ENCODE data around the gene PI4KA. TPM values are rescaled to one million over a fixed set of nuclear protein-coding genes. Genes with fewer than 3 reads are reported as not detected.
"Not testable (repeated sequence)": the region's sequence is repeated elsewhere in the genome, so short reads cannot be mapped to it uniquely, and the experiment has no call there.

Gene PI4KA
- total and polyA plus RNA-seq, 5 donors from 2014 or later, result 38.9 to 182 (median 44.5) TPM

- not testable (repeated sequence) for H3K4me1 Mint-ChIP-seq; H3K9me3 ChIP-seq (ENCODE audit: control insufficient read depth in 2 of 2, low read length in 2 of 2); DNase-seq; H3K4me3 ChIP-seq (ENCODE audit: low read depth, low read length); H3K9me3 Mint-ChIP-seq; H3K36me3 Mint-ChIP-seq; H3K27ac ChIP-seq (ENCODE audit: insufficient read depth, low read length, poor library complexity, severe bottlenecking); H3K27ac Mint-ChIP-seq; H3K27me3 Mint-ChIP-seq; ATAC-seq (ENCODE audit: low read depth in 2 of 2); H3K4me1 ChIP-seq (ENCODE audit: control insufficient read depth, insufficient read depth, low read length, poor library complexity, severe bottlenecking); H3K27me3 ChIP-seq (ENCODE audit: control insufficient read depth, insufficient read depth, low read length); H3K36me3 ChIP-seq (ENCODE audit: control insufficient read depth, insufficient read depth, low read length)
- H3K4me3 Mint-ChIP-seq, result peak overlapping the region in 1 of 4 donors; percentile 32
Observed at GRCh38 chr22:20709966-20710365, 148.6 kb downstream of the PI4KA start.

GRCh38 chr22:20707549-20708118 lies 151.0 kb downstream of the PI4KA start:
- not testable (repeated sequence) for H3K27ac Mint-ChIP-seq; DNase-seq; H3K27ac ChIP-seq (ENCODE audit: insufficient read depth, low read length, poor library complexity, severe bottlenecking); H3K27me3 Mint-ChIP-seq; H3K4me3 ChIP-seq (ENCODE audit: low read depth, low read length); H3K4me1 ChIP-seq (ENCODE audit: control insufficient read depth, insufficient read depth, low read length, poor library complexity, severe bottlenecking); ATAC-seq (ENCODE audit: low read depth in 2 of 2); H3K36me3 ChIP-seq (ENCODE audit: control insufficient read depth, insufficient read depth, low read length); H3K27me3 ChIP-seq (ENCODE audit: control insufficient read depth, insufficient read depth, low read length); H3K4me1 Mint-ChIP-seq; H3K9me3 ChIP-seq (ENCODE audit: control insufficient read depth in 2 of 2, low read length in 2 of 2); H3K4me3 Mint-ChIP-seq; H3K9me3 Mint-ChIP-seq; H3K36me3 Mint-ChIP-seq

- H3K36me3 ChIP-seq (ENCODE audit: control insufficient read depth, insufficient read depth, low read length); H3K27me3 Mint-ChIP-seq; H3K9me3 Mint-ChIP-seq; H3K27me3 ChIP-seq (ENCODE audit: control insufficient read depth, insufficient read depth, low read length); H3K27ac Mint-ChIP-seq; H3K9me3 ChIP-seq (ENCODE audit: control insufficient read depth in 2 of 2, low read length in 2 of 2); H3K4me3 ChIP-seq (ENCODE audit: low read depth, low read length); H3K27ac ChIP-seq (ENCODE audit: insufficient read depth, low read length, poor library complexity, severe bottlenecking); H3K36me3 Mint-ChIP-seq; ATAC-seq (ENCODE audit: low read depth in 2 of 2); H3K4me1 ChIP-seq (ENCODE audit: control insufficient read depth, insufficient read depth, low read length, poor library complexity, severe bottlenecking): not testable (repeated sequence)
- peaks cover 0 to 21% (median 11%) of the 10 kb centered on the region in 4 donors for H3K4me1 Mint-ChIP-seq
- peak; percentile 13 to 40 (median 25) for DNase-seq
- H3K4me3 Mint-ChIP-seq, result peak overlapping the region; percentile 74 to 90 (median 84)
Observed at GRCh38 chr22:20703816-20704609, 154.6 kb downstream of the PI4KA start.

- H3K4me1 ChIP-seq (ENCODE audit: control insufficient read depth, insufficient read depth, low read length, poor library complexity, severe bottlenecking); H3K27me3 Mint-ChIP-seq; H3K27me3 ChIP-seq (ENCODE audit: control insufficient read depth, insufficient read depth, low read length); H3K9me3 ChIP-seq (ENCODE audit: control insufficient read depth in 2 of 2, low read length in 2 of 2); H3K36me3 ChIP-seq (ENCODE audit: control insufficient read depth, insufficient read depth, low read length); H3K27ac Mint-ChIP-seq; H3K27ac ChIP-seq (ENCODE audit: insufficient read depth, low read length, poor library complexity, severe bottlenecking); H3K4me3 ChIP-seq (ENCODE audit: low read depth, low read length); H3K9me3 Mint-ChIP-seq; H3K36me3 Mint-ChIP-seq: not testable (repeated sequence)
- ATAC-seq (ENCODE audit: low read depth in 2 of 2) (peak; percentile 7 to 11), DNase-seq (peak in 1 of 3 donors; percentile 64)
- Mint-ChIP-seq H3K4me1 (peaks cover 0 to 21% (median 11%) of the 10 kb centered on the region in 4 donors), H3K4me3 (peak overlapping the region; percentile 94 to 100 (median 98))
Observed at GRCh38 chr22:20703414-20703806, 155.2 kb downstream of the PI4KA start.

GRCh38 chr22:20702546-20703413 lies 155.8 kb downstream of the PI4KA start:
- Mint-ChIP-seq H3K4me1 (peaks cover 0 to 21% (median 11%) of the 10 kb centered on the region in 4 donors), H3K4me3 (peak overlapping the region; percentile 94 to 100 (median 98)), H3K27ac (peak overlapping the region; percentile 96 to 100 (median 97))
- not testable (repeated sequence) for H3K27me3 ChIP-seq (ENCODE audit: control insufficient read depth, insufficient read depth, low read length); H3K27me3 Mint-ChIP-seq; H3K4me3 ChIP-seq (ENCODE audit: low read depth, low read length); H3K4me1 ChIP-seq (ENCODE audit: control insufficient read depth, insufficient read depth, low read length, poor library complexity, severe bottlenecking); H3K36me3 Mint-ChIP-seq; H3K9me3 ChIP-seq (ENCODE audit: control insufficient read depth in 2 of 2, low read length in 2 of 2); H3K9me3 Mint-ChIP-seq; H3K36me3 ChIP-seq (ENCODE audit: control insufficient read depth, insufficient read depth, low read length)
- DNase-seq (peak; percentile 92 to 95 (median 92)), ATAC-seq (ENCODE audit: low read depth in 2 of 2) (peak; percentile 78 to 82)
- H3K27ac ChIP-seq (ENCODE audit: insufficient read depth, low read length, poor library complexity, severe bottlenecking), result peak overlapping the region; percentile 79

GRCh38 chr22:20702175-20702545 lies 156.5 kb downstream of the PI4KA start:
- peak in 2 of 3 donors; percentile 9 to 37 for DNase-seq

GRCh38 chr22:20701680-20702136 lies 156.9 kb downstream of the PI4KA start:
- not testable (repeated sequence) for H3K9me3 ChIP-seq (ENCODE audit: control insufficient read depth in 2 of 2, low read length in 2 of 2); H3K36me3 ChIP-seq (ENCODE audit: control insufficient read depth, insufficient read depth, low read length); ATAC-seq (ENCODE audit: low read depth in 2 of 2); H3K36me3 Mint-ChIP-seq; H3K27me3 ChIP-seq (ENCODE audit: control insufficient read depth, insufficient read depth, low read length); H3K27me3 Mint-ChIP-seq; H3K9me3 Mint-ChIP-seq
- Mint-ChIP-seq H3K4me1 (peaks cover 0 to 25% (median 15%) of the 10 kb centered on the region in 4 donors), H3K27ac (peak overlapping the region; percentile 20 to 100 (median 97)), H3K4me3 (peak overlapping the region; percentile 94 to 100 (median 98))
- peaks cover 18% of the 10 kb centered on the region for H3K4me1 ChIP-seq (ENCODE audit: control insufficient read depth, insufficient read depth, low read length, poor library complexity, severe bottlenecking)
- peak overlapping the region; percentile 76 for H3K4me3 ChIP-seq (ENCODE audit: low read depth, low read length)
- peak in 1 of 3 donors; percentile 7 for DNase-seq
- peak overlapping the region; percentile 33 for H3K27ac ChIP-seq (ENCODE audit: insufficient read depth, low read length, poor library complexity, severe bottlenecking)

More at GRCh38 chr22:20702175-20702545, 156.5 kb downstream of the PI4KA start:
- Mint-ChIP-seq H3K4me1 (peaks cover 0 to 25% (median 14%) of the 10 kb centered on the region in 4 donors), H3K4me3 (peak overlapping the region; percentile 94 to 100 (median 98)), H3K27ac (peak overlapping the region; percentile 96 to 100 (median 97))
- not testable (repeated sequence) for H3K27me3 Mint-ChIP-seq; H3K36me3 Mint-ChIP-seq; H3K27me3 ChIP-seq (ENCODE audit: control insufficient read depth, insufficient read depth, low read length); H3K4me3 ChIP-seq (ENCODE audit: low read depth, low read length); H3K9me3 Mint-ChIP-seq; H3K36me3 ChIP-seq (ENCODE audit: control insufficient read depth, insufficient read depth, low read length); H3K9me3 ChIP-seq (ENCODE audit: control insufficient read depth in 2 of 2, low read length in 2 of 2)
- ATAC-seq (ENCODE audit: low read depth in 2 of 2), result peak; percentile 5 to 6
- Histone ChIP-seq H3K4me1 (ENCODE audit: control insufficient read depth, insufficient read depth, low read length, poor library complexity, severe bottlenecking) (peaks cover 16% of the 10 kb centered on the region), H3K27ac (ENCODE audit: insufficient read depth, low read length, poor library complexity, severe bottlenecking) (peak overlapping the region; percentile 79)
